Osteocyte (in vitro differentiated cells): ENCODE results near the gene KCTD16. TPM values are rescaled to one million over a fixed set of nuclear protein-coding genes. Genes with fewer than 3 reads are reported as not detected.

Experiments used
- DNase-seq: peaks from one replicate; pipeline ENCODE4 v3.0.0; 2021; ENCODE audit warnings: mixed read lengths; ENCODE audit not compliant: unreplicated experiment; ENCODE audit errors: extremely low spot score
- H3K27ac Mint-ChIP-seq: one replicate; pipeline ENCODE4 v1.8.0; 2021; ENCODE audit warnings: mild to moderate bottlenecking, mixed read lengths; ENCODE audit not compliant: unreplicated experiment
- H3K27me3 Mint-ChIP-seq: one replicate; pipeline ENCODE4 v1.8.0; 2021; ENCODE audit warnings: mixed read lengths; ENCODE audit not compliant: unreplicated experiment
- H3K36me3 Mint-ChIP-seq: one replicate; pipeline ENCODE4 v1.8.0; 2021; ENCODE audit warnings: mixed read lengths; ENCODE audit not compliant: unreplicated experiment
- H3K4me1 Mint-ChIP-seq: one replicate; pipeline ENCODE4 v1.8.0; 2021; ENCODE audit warnings: mixed read lengths; ENCODE audit not compliant: unreplicated experiment
- H3K4me3 Mint-ChIP-seq: one replicate; pipeline ENCODE4 v1.8.0; 2021; ENCODE audit warnings: mild to moderate bottlenecking, moderate library complexity, mixed read lengths; ENCODE audit not compliant: unreplicated experiment
- H3K9me3 Mint-ChIP-seq: one replicate; pipeline ENCODE4 v1.8.0; 2021; ENCODE audit warnings: mixed read lengths; ENCODE audit not compliant: unreplicated experiment
- total RNA-seq: library from RNA; stranded (reverse); gene quantifications from 2 replicates; pipeline ENCODE4 v1.2.1, GENCODE V29; 2021
- TF ChIP-seq, protein P1 (sequence below): fragments of 200-600 bp; sonication (generic); IDR thresholded peaks from 2 replicates; pipeline ENCODE4 v1.5.0; 2021; ENCODE audit warnings: antibody characterized with exemption, mild to moderate bottlenecking, moderate library complexity

The KCTD16 gene
- total RNA-seq, 1 donor from 2014 or later: 0.51 TPM

DNA sequence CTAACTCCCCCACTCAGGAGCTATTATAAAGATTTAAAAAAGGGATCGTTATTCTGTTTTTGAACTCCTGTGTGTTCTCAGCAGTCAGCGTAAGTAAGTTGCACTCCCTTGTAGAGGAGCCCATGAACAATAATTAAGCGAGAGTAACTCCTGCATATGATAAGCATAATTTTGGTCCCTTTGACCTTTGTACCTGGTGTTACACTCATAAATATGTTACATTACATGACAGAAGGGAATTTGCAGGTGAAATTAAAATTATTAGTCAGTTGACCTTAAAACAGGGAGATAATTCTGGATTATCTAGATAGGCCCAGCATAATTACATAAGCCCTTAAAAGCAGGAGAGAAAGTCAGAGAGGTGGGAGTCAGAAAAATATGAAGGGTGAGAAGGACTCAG, 197.3 kb downstream of the KCTD16 start:
- Mint-ChIP-seq H3K36me3 (no peaks in the 10 kb centered on the region), H3K27me3 (no peaks in the 10 kb centered on the region), H3K4me1 (no peaks in the 10 kb centered on the region), H3K27ac (no peak overlapping the region), H3K9me3 (no peaks in the 10 kb centered on the region), H3K4me3 (no peak overlapping the region)
- TF ChIP-seq, protein P1, sequence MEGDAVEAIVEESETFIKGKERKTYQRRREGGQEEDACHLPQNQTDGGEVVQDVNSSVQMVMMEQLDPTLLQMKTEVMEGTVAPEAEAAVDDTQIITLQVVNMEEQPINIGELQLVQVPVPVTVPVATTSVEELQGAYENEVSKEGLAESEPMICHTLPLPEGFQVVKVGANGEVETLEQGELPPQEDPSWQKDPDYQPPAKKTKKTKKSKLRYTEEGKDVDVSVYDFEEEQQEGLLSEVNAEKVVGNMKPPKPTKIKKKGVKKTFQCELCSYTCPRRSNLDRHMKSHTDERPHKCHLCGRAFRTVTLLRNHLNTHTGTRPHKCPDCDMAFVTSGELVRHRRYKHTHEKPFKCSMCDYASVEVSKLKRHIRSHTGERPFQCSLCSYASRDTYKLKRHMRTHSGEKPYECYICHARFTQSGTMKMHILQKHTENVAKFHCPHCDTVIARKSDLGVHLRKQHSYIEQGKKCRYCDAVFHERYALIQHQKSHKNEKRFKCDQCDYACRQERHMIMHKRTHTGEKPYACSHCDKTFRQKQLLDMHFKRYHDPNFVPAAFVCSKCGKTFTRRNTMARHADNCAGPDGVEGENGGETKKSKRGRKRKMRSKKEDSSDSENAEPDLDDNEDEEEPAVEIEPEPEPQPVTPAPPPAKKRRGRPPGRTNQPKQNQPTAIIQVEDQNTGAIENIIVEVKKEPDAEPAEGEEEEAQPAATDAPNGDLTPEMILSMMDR: no peak
- no peak for DNase-seq

DNA sequence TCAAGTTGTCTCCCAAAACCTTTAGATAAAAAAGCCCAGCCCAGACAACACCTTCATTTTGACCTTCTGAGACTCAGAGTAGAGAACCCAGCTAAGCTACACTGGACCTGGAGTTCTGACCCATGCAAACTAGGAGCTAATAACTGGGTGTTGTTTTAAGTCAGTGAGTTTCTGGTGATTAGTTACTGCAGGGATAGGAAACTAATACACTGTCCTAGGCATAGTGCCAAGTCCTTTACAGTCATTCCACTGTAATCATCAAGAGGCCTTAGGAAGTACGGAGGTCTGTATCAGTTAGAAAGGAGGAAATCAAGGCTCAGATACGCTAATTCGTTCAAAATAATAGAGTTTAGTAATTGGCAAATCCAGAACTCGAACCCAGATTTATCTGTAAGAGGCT, 197.9 kb downstream of the KCTD16 start:
- H3K4me3 Mint-ChIP-seq: no peak overlapping the region
- H3K36me3 Mint-ChIP-seq: no peaks in the 10 kb centered on the region
- no peak overlapping the region for H3K27ac Mint-ChIP-seq
- TF ChIP-seq, protein P1: no peak
- DNase-seq: no peak
- H3K9me3 Mint-ChIP-seq: no peaks in the 10 kb centered on the region
- H3K4me1 Mint-ChIP-seq: no peaks in the 10 kb centered on the region
- H3K27me3 Mint-ChIP-seq: no peaks in the 10 kb centered on the region

DNA sequence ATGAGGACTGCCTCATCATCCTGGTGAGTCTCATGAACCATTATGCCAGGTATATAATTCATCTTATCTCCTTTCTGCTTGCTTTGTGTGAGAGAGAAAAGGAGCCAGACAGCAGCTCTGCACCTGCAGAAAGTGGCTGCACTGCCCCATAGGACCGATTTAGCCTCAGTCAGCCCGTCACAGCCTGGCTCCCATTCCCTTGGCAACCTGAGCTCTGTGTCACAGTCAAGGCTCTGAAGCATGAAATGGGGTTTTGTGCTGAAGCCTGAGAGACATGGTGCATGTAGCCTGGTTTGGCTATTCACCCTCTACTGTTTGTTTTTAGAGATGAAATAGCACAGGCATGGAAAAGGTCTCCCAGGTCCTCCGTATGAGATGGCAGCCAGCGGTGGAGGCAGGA, 198.3 kb downstream of the KCTD16 start:
- no peaks in the 10 kb centered on the region for H3K36me3 Mint-ChIP-seq
- no peaks in the 10 kb centered on the region for H3K9me3 Mint-ChIP-seq
- H3K4me3 Mint-ChIP-seq: no peak overlapping the region
- TF ChIP-seq, protein P1: no peak
- no peak overlapping the region for H3K27ac Mint-ChIP-seq
- H3K27me3 Mint-ChIP-seq: no peaks in the 10 kb centered on the region
- no peak for DNase-seq
- no peaks in the 10 kb centered on the region for H3K4me1 Mint-ChIP-seq

DNA sequence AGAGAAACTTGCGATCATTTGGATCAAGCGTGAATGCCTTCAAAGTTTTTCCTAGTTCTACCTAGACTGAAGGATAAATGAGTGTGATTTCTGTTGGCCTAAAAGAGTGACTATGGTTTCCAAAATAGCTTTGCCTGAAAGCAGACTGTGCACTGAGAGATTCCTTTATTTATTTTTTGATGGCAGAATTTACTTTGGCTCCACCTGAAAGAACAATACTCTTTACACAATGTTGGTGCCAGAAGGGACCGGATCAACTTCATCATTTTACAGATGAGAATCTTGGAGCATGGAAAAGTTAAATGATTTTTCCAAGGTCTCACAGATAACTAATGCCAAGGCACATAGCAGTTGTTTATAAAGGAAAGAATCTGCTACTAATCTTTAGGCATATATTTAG, 199.6 kb downstream of the KCTD16 start:
- Mint-ChIP-seq H3K4me3 (no peak overlapping the region), H3K27me3 (no peaks in the 10 kb centered on the region), H3K27ac (no peak overlapping the region), H3K4me1 (no peaks in the 10 kb centered on the region), H3K36me3 (no peaks in the 10 kb centered on the region), H3K9me3 (no peaks in the 10 kb centered on the region)
- no peak for DNase-seq
- TF ChIP-seq, protein P1: no peak

DNA sequence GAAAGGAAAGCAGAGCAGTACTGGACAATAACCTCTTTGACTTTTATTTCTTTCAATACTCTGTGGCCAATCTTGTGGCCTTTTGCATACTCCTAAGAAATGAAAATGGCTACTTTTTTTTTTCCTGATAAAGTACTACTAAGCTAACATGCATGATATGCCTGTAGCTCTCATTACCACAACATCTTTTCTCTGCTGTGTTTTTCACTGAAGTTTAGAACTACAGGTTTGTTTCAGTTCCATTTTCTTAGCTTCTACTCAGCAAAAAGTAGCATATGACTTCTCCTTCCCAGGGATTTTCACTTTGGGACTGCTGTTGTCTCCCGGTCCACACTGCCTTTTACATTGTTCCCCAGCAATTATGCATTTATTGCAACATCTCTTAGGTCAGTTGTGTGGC, 204.0 kb downstream of the KCTD16 start:
- Mint-ChIP-seq H3K4me1 (no peaks in the 10 kb centered on the region), H3K27me3 (peaks cover 2% of the 10 kb centered on the region), H3K4me3 (no peak overlapping the region), H3K27ac (no peak overlapping the region), H3K9me3 (no peaks in the 10 kb centered on the region), H3K36me3 (no peaks in the 10 kb centered on the region)
- DNase-seq: no peak
- TF ChIP-seq, protein P1: no peak
